IPS DF 19.7 (cell line): Measurements from ENCODE around the gene IFITM10.
"Not testable (repeated sequence)": the region's sequence is repeated elsewhere in the genome, so short reads cannot be mapped to it uniquely, and the experiment has no call there.

Source experiments
- DNase-seq: peaks from one replicate; pipeline ENCODE4 v3.0.0-alpha.2; 2013; ENCODE audit warnings: low read depth, low spot score

Gene IFITM10

DNA sequence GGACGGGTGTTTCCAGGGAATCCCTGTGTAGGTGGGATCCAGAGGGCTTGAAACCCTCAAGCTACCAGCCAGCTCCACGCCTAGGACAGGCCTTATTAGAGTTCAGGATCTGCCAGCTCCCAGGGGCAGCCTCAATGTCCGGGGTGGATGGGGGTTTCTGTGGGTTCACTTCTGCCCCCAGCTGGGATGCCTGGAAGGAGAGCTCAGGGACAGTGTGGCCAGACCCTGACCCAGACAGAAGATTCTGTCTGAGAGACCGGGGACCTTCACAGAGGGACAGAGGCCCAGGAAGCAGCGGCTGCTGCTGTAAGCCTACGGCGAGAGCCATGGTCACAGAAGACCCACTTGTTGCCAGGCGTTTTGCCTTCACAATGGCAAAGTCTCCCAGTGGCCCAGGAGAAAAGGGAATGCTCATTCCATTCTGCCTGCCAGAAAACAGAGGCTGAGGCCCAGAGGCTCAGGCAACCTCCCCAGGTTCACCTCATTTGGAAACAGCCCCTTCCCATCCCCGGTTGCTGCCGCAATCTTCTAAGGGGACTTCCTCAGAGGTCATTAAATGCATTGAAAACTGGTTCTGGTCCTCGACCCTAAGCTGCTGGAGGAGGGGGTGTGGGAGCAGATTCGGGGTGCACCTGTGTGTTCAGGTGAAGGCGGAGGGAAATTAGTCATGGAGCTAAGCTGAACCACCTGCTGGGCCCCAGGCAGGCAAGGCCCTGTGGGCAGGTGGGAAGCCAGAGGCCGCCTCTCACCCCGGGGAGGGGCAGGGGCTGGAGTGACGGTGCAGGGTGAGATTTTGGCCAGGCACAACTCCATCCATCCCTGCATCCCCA lies 58.3 kb downstream of the IFITM10 start:
- DNase-seq: no peak

DNA sequence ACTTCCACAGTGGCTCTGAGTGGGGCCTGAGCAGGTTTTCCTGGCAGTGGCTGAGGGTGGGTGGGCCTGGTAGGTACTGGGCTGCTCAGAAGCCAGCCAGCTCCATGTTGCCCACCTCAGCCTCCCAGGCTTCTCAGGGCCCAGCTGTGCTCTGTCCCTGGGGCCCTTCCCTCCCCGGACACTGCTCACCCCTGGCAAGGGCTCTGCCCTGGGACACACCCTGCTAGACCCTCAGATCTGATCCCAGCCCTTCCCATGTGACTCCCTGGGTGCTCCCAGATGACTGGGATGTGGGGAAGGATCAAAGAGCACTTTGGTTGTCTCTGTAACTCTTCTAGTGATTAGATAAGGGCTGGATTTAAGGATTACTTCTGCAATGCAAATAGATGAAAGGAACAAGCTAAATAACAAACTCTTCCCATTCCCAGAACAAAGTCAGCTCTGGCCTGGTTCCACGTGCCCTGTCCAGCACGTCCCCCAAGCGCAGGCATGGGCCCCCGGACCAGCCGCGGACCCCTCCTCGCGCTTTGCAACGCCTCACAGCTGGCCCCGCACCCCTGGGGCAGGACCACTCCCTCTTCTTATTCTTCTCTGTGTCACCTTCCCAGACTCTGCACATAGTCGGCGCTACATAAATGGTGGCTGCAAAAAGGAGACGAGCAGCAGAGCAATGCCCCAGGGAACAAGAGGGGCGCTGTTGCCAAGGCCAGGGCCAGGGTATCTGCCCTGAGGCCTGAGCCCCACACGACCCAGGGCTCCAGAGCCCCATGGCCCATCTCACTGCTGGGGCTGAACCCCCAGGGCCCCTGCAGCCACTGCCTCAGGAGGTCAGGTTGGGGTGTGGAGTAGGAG lies 59.1 kb downstream of the IFITM10 start:
- no peak for DNase-seq

DNA sequence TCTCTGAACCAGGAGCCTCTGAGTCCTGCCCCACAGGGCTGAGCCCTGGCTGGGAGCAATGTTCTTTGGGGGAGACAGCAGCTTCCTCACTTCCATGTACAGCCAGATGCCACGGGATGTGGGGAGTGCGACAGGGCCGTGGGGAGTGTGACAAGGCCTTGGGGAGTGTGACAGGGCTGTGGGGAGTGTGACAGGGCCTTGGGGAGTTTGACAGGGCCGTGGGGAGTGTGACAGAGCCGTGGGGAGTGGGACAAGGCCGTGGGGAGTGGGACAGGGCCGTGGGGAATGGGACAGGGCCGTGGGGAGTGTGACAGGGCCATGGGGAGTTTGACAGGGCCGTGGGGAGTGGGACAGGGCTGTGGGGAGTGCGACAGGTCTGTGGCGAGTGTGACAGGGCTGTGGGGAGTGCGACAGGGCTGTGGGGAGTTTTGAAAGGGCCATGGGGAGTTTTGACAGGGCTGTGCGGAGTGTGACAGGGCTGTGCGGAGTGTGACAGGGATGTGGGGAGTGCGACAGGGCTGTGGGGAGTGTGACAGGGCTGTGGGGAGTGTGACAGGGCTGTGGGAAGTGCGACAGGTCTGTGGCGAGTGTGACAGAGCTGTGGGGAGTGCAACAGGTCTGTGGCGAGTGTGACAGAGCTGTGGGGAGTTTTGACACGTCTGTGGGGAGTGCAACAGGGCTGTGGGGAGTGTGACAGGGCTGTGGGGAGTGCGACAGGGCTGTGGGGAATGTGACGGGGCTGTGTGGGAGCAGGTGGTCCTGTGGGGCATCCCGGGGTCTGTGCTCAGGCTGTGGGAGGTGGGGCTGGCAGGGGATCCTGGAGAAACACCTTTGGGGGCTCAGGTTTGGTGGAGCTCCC lies 60.0 kb downstream of the IFITM10 start:
- DNase-seq: no peak

DNA sequence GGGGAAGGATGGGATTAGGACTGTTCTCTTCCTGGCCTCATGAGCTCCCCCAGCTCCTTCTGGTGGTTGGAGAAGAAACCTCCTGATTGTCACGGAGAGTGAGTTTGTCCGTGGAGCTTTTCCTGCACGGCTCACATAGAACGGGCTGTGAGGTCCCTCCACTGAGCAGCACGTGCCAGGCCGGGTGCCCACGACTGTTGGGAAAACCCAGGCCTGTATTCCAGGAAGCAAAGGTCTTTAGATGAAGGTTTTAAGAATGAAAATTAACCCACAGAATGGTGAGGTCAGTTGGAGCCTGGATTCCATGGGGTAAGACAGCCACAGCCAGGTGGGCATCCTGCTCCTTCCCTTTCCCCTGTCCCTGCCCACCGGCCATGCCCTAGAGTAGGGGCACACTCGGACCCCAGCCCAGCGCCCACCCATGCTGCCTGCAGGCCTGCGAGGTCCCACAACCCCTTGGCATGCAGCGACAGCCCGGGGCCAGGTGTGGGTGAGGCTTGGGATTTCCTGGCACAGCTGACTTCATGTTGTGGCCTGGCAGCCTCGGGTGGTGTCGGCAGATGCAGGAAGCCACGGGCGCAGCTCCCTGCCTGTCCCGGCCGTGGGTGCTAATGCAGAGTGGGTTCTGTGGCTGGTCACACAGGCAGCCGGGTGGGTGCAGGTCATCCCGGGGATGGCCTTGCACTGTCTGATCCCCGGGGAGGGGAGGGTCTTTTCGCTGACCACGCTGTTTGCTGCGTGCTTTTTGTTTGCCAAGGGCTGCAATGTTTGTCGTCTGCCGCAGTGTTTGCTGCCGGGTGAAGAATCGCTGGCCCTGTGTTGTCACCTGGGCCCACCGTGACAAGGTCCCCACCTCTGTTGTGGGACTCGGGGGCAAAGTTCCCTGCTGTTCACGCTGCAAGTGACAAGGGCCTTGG lies 60.9 kb downstream of the IFITM10 start:
- DNase-seq: not testable (repeated sequence)

DNA sequence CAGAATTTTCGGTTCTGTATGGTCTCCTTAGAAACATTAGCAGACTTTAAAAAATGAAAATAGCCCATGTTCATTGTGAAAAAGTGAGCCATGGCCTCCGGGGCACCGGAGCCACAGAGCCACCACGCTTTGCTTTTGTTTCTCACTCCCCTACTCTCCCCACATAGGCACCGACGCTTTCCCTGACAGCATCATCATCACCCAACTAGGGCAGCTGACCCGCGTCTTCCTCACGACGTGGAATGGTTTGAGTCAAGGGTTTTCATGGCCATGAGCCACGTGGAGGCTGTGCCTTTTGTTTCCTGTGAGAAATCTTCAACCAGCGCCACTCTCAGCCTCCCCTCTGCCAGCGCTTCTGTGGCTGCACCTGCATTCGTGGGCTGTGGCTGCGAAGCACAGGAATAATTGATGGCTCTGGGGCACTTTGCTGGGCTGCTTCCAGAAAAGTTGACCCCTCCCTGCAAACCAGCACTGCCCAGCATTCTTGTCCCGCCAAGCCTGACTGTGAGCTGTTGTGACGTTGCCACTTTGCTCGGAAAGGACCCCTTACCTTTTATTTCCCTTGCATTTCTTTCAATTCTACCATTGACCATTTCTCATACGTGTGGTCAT lies 62.0 kb downstream of the IFITM10 start:
- DNase-seq: not testable (repeated sequence)

DNA sequence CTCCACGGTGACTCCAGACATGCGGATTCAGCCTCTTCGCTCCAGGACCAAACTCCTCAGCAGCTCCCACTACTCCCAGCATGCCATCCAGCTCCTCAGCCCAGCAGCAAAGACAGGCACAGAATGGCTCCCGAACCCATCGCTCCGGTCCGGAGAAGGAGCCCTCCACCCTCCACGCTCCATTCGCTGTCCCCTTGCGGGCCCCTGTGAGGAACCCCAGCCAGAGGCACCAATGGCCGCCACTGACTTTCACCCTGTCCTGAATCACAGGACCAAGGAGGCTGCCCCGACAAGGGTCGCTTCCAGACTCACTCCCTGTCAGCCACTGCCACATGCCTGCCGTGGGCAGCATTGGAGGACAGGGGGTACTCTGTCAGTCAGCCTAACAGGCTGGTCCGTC lies 64.2 kb downstream of the IFITM10 start:
- not testable (repeated sequence) for DNase-seq

DNA sequence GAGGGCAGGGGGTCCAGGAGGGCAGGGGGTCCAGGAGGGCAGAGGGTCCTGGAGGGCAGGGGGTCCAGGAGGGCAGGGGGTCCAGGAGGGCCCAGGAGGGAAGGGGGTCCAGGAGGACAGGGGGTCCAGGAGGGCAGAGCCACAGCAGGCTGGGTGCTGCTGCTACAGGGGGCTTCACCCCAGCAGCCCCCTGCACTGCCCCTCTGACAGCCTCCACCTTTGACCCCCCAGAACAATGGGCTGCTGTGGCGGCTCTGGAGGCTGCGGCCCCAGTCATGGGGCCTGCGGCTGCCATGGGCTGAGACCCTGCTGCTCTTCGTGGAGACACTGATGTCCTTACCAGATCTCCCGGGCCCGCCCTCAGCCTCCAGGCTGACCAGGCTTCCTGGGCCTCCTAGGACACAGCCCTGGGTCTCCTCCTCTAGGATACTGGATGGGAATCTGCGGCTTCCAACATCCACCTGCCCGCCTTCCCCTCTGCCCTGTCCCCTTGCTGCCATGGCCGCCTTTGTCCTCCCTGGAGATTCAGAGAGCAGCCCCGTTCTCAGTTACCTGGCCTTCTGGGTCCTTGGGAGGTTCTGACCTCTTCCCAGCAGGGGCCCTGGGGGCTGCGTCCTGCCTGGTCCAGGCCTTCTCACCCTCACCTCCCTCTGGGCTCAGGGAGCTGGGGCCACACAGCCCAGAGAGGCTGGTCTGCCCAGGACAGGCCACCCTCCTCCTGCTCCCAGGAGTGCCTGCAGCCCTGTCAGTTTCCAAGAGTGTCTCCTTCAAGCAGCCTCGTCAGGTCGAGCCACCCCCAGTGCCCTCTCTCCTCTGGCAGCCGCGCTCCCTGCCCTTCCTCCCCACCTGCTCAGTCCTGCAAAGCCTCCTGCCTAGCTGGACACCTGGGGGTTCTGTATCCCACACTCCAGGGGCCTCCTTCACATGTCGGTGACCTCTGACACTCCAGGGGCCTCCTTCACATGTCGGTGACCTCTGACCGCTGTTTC lies 65.2 kb downstream of the IFITM10 start:
- not testable (repeated sequence) for DNase-seq

DNA sequence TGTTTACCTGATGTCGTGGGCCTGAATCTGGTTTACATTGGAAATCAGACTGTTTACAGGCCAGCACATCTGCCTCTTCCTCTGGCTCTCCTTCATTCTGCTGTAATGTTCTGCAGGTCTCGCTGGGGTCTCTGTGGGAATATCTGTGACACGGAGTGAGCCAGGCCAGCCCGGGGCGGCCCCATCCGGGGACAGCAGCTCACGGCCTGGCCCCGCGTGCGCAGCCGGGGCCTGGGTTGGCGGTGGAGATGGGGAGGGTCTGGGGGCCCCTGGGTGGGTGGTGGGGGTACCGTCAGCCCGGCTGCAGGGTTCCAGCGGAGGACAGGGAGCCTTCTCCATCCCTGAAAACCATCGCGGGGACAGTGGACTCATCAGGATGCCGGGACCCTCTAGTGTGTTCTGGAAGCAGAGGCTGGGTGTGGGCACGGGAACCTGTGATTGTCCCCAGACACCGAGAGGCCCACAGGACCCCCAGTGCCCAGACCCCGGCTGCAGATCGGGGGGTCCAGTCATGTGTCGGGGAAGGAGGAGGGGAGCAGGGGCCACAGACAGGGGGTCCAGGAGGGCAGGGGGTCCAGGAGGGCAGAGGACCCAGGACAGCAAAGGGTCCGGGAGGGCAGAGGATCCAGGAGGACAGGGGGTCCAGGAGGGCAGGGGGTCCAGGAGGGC lies 66.4 kb downstream of the IFITM10 start:
- DNase-seq: not testable (repeated sequence)

DNA sequence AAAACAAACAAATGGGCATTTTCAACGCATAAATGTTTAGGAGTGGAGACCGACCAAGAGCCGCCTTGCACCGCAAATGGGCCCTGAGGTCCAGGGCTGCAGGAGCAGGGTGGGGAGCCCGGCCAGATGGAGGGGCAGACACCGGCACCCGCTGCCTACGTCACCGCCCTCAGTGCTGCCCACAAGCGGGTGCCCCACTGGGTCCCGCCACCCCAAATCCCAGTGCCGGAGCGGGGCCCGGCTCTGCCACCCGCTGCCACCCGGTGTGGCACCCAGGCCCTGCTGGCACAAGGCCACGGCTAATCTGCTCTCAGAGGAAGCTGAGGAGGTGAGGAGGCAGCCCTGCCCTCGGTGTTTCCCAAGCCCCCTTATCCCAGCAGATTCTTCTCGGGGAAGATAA lies 67.2 kb downstream of the IFITM10 start:
- not testable (repeated sequence) for DNase-seq
